HG03342 (cell line): ENCODE data around the gene CHAT.

Experiments used
- ATAC-seq: cut with Tn5 transposase; IDR thresholded peaks from one replicate; pipeline ENCODE4 v1.9.1; 2021; ENCODE audit warnings: mild to moderate bottlenecking, moderate library complexity; ENCODE audit not compliant: unreplicated experiment

CHAT gene

GRCh38 chr10:49627644-49628247 is 13.9 kb downstream of the CHAT start:
- ATAC-seq = no peak

GRCh38 chr10:49628599-49628998 is 14.8 kb downstream of the CHAT start:
- no peak for ATAC-seq

GRCh38 chr10:49629431-49629881 is 15.6 kb downstream of the CHAT start:
- ATAC-seq = no peak

DNA sequence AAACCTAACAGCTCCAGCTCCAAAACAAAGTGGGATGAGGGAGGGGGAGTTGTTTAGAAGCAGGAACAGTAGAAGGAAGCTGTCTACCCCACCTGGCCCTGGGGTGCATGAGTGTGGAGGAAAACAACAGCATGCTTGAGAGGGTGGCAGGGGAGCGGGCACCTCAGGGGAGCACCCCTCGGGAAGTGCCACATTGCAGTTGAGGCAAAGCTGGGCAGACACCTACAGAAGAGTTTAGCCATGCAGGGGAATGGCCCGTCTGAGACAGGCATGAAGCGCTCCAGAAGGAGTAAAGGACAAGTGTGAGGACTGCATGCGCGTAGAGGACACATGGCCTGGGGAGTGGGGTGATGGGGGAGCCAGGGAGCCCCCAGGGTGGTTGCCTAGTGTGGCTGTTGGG is 18.1 kb downstream of the CHAT start:
- no peak for ATAC-seq

- ATAC-seq = no peak
Observed at GRCh38 chr10:49632406-49633317, 18.8 kb downstream of the CHAT start.

DNA sequence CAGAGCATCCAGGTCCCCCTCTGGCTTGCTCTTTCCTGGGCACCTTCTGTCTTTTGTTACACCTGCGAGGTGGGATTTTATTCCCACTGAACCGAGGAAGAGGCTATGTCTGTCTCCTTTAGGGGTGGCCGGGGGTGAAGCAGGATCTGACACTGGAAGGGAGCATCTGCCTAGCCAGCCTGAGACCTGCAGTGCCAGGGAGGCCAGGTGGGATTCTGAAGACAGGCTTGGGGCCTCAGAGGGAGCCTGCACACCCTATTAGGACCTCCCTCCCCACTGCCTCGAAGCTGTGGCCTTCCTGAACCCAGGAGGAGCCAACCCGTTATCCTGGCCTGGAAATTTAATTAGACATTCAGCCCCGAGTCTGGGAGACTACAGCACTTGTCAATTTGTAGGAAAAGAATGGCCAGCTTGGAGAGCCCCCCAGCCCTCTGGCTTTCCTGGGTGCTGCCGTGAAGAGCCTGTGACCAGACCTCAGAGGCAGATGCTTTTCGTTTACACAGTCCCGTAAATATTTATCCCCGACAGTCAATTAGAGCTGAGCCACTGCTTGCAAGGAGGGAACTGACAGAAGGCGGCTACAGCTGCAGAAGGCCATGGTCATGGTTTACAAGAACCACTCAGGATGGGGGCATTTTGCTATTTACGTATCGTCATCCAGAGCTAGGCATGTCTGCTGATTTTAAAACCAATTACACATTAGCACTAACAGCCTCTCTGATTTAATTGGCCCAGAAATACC is 19.7 kb downstream of the CHAT start:
- no peak for ATAC-seq

- no peak for ATAC-seq
Observed at GRCh38 chr10:49634069-49634660, 20.3 kb downstream of the CHAT start.

DNA sequence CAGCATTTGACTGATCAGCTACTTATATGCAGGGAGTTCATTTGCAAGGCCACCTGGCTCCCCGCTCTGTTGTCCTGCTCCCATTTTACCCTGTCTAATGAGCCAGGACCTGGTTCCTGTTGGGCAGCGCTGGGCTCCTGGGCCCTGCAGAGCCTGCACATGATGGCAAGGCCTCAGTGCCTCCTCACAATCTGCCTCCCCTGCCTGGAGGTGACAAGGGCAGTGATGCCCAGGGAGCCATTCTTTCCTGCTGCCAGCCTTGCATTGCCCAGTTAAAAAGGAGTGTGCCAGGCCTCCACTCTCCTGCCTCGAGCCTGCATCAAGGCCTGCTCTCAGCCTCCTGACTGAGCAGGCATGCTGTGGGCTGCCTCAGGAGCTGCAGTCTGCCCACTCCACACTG is 28.5 kb downstream of the CHAT start:
- no peak for ATAC-seq

DNA sequence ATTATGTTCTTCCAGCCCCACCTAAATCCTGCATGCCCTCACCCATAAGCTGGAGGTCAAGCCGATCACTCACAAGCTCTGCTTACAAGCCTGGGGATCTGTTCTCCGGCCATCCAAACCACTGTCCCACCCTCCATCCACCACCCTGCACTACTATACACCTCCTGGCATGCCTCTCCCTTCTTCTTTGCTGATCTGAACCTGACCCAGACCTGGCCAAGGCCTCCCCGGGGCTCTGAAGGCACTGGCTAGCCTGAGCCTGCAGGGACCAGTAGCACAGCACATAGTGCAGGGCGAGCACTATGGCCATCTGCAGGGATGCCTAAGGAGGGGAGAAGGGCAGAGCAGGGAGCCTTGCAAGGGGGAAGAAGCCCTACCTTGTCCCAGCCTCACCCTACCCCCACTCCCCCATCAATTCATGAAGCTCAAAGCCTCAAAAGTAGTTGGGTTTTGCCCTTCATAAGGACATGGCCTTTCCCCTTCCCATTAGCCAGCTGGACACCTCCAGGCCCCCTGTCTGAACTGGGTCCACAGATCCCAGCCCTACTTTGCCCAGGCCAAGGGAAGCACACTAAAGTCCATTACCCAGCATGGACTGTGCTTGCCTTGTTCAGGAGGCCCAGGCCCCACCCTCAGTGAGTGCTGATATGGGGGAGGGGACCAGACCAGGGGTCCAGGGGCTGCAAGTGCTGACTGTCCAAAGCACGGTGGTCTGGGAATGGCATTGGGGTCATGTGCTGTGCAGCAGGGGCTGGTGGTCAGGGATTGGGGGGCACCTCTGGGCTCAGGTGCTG is 29.6 kb downstream of the CHAT start:
- no peak for ATAC-seq

GRCh38 chr10:49644035-49644646 is 30.3 kb downstream of the CHAT start:
- no peak for ATAC-seq

- ATAC-seq = no peak
Observed at GRCh38 chr10:49645417-49645816, 31.6 kb downstream of the CHAT start.

DNA sequence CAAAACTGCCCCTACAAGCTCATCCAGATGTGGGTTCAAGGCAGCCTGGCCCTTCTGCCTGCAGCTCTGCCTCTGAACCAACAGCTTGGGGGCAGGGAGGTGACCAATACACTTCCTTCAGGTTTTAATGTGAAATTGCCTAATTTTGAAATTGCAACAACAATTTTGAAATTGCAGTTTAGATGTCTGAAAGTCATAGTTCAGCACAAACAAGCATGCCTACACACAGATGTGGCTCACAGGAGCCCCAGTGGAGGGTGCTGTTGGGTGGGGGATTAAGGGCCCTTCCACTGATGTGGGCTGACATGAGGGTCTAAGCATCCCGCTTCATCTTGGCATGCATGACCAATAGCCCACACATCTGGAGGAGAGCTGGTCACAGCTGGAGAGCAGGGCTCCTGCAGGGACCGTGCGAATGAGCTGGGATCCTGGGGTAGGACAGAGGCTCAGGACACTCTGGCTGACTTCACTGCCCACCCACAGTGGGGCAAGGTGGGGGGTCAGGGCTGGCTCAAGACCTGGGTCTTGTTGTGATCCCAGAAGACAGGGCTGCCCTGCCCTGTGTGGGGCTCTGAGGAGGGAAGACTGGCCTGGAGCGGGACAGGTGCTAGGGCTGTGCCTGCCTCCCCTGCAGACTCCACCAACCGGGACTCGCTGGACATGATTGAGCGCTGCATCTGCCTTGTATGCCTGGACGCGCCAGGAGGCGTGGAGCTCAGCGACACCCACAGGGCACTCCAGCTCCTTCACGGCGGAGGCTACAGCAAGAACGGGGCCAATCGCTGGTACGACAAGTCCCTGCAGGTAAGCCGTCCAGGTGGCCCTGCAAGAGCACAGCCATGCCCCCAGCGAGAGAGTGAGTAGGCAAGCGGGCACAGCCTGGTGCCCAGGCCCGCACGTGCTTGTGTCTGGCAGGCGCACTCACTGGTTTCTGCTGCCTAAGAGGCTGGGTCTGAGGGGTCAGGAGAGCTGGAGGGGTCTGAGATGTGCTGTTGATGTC is 32.3 kb downstream of the CHAT start:
- ATAC-seq = no peak

- no peak for ATAC-seq
Observed at GRCh38 chr10:49647554-49647953, 33.7 kb downstream of the CHAT start.

GRCh38 chr10:49647985-49648795 is 34.4 kb downstream of the CHAT start:
- no peak for ATAC-seq

- ATAC-seq = no peak
Observed at GRCh38 chr10:49649294-49649693, 35.5 kb downstream of the CHAT start.

DNA sequence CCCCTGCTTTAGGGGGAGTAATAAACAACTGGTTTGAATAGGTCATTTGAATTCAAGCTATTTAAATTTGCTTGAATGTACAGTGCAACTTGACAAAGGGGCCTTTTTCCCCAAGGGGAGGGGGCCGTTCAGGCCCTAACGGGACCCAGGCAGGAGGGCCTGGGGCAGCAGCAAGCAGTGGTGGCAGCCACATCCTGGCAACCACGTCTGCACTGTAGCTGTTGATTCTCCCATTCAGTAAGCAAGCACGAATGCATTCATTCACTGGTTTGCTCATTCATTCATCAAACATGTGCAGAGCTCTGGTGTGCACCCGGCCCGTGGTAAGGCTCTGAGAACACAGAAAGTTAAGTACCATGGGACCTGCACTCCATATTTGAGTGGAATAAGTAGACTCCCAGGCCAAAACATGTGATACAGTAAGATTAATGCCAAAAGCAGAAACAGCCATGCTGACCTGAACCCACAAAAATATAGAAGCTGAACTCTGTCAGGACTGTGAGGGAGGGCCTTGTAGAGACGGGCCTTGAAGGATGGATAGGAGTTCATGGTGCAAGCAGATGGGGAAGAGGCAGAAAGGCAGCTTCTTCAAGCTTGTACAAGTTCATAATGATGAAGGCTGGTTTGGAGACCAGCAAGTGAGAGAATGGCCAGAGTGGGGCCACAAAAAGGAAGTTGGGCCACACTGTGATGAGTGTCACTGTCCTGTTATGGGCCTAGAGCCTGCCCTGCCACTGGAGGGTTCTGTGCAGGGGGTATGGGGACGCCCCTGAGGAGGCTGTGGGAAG is 36.3 kb downstream of the CHAT start:
- no peak for ATAC-seq

- ATAC-seq = no peak
Observed at GRCh38 chr10:49650724-49651034, 36.8 kb downstream of the CHAT start.
